ENCODE measurements around the gene HSD3B1.

HSD3B1 gene

DNA sequence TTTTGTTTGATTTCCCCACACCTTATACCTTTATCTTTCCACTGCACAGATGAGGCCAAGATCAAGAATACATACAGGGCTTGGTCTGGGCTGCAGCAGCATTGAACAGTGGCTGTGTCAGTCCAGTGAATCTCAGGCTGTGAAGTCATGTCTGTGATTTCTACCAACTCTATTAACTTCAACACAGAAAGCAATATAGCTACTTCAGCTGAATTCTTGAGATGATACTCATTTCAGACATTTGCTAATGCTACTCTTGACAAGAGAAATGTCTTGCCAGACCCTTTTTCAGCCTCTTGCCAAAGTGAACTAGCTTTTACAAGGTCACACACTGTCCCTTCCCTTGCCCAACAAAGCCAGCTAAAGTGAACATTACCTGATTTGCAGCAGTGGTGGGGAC, 25.1 kb upstream of the HSD3B1 start:
- TF ChIP-seq, protein P1, sequence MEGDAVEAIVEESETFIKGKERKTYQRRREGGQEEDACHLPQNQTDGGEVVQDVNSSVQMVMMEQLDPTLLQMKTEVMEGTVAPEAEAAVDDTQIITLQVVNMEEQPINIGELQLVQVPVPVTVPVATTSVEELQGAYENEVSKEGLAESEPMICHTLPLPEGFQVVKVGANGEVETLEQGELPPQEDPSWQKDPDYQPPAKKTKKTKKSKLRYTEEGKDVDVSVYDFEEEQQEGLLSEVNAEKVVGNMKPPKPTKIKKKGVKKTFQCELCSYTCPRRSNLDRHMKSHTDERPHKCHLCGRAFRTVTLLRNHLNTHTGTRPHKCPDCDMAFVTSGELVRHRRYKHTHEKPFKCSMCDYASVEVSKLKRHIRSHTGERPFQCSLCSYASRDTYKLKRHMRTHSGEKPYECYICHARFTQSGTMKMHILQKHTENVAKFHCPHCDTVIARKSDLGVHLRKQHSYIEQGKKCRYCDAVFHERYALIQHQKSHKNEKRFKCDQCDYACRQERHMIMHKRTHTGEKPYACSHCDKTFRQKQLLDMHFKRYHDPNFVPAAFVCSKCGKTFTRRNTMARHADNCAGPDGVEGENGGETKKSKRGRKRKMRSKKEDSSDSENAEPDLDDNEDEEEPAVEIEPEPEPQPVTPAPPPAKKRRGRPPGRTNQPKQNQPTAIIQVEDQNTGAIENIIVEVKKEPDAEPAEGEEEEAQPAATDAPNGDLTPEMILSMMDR (conservative IDR thresholded peaks at IDR 0.05; ENCODE audit: low read length), result no peak
- no peak for TF ChIP-seq EZH2phosphoT487 (IDR thresholded peaks at IDR 0.05; ENCODE audit: borderline replicate concordance)
- Histone ChIP-seq H3K9ac (ENCODE audit: low read depth, low read length, poor library complexity, severe bottlenecking) (no peak overlapping the region), H3K4me2 (ENCODE audit: low read depth, low read length, poor library complexity, severe bottlenecking) (no peak overlapping the region), H3K9me3 (ENCODE audit: insufficient read depth, low read depth, low read length) (no peaks in the 10 kb centered on the region), H3K4me1 (ENCODE audit: insufficient read depth, low read length, poor library complexity, severe bottlenecking) (no peaks in the 10 kb centered on the region), H3F3A (ENCODE audit: low read depth) (no peaks in the 10 kb centered on the region), H2AFZ (ENCODE audit: low read length) (no peak overlapping the region), H3K4me3 (ENCODE audit: low read length, poor library complexity, severe bottlenecking) (no peak overlapping the region), H3K36me3 (ENCODE audit: insufficient read depth, low read length) (no peaks in the 10 kb centered on the region), H4K20me1 (ENCODE audit: insufficient read depth, low read length, poor library complexity, severe bottlenecking) (no peaks in the 10 kb centered on the region), H3K27me3 (ENCODE audit: insufficient read depth, low read length, poor library complexity, severe bottlenecking) (no peaks in the 10 kb centered on the region), H3K9me2 (replicated peaks; ENCODE audit: low read depth, low read length) (no peaks in the 10 kb centered on the region), H3K79me2 (ENCODE audit: insufficient read depth, low read length) (no peaks in the 10 kb centered on the region)

DNA sequence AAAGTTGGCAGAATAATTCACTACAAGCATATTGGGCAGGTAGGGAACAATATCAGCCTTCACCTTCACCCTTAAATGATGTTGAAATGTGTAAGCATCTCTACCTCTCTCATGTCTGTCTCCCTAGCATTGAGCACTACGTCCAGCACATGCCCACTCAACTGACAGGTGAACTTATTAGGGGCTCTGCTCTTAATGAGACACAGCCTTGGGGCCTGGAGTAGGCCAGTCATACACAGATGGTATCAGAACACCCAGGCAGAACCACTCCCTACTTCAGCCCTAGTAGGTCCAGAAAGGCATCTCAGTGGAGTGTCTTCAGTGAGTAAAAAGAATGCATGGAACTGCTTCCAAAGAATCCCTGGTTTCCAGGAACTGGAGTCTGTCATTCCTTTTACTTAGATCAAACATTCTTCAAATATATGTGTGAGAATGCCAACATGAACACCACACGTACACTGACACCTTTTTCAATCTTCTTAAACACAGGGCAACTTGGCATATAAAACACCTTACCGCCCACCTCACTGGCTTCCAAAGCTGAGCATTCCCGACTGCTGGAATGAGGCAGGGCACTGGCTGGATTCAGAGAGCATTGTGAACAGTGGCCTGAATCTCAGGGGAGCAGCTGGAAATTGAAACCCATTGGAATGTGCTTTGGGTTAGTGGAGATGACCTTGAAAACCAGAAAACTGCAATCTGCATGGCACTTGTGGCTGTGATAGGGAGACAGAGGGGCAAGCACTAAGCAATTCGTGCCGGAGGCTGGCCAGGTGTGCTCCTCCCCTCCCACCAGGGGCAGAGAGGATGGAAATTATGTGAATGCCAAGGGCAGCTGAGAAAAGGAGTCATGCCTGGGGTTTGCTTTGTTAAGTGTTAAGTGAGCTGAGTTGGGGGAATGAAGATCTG, 24.2 kb upstream of the HSD3B1 start:
- H3K9ac ChIP-seq (ENCODE audit: low read depth, low read length, poor library complexity, severe bottlenecking), result no peak overlapping the region
- H4K20me1 ChIP-seq (ENCODE audit: insufficient read depth, low read length, poor library complexity, severe bottlenecking), result no peaks in the 10 kb centered on the region
- no peaks in the 10 kb centered on the region for H3F3A ChIP-seq (ENCODE audit: low read depth)
- H3K79me2 ChIP-seq (ENCODE audit: insufficient read depth, low read length), result no peaks in the 10 kb centered on the region
- H2AFZ ChIP-seq (ENCODE audit: low read length), result no peak overlapping the region
- no peak overlapping the region for H3K4me2 ChIP-seq (ENCODE audit: low read depth, low read length, poor library complexity, severe bottlenecking)
- no peak overlapping the region for H3K4me3 ChIP-seq (ENCODE audit: low read length, poor library complexity, severe bottlenecking)
- H3K36me3 ChIP-seq (ENCODE audit: insufficient read depth, low read length), result no peaks in the 10 kb centered on the region
- H3K9me3 ChIP-seq (ENCODE audit: insufficient read depth, low read depth, low read length), result no peaks in the 10 kb centered on the region
- TF ChIP-seq, protein P1 (conservative IDR thresholded peaks at IDR 0.05; ENCODE audit: low read length), result no peak
- no peak for TF ChIP-seq EZH2phosphoT487 (IDR thresholded peaks at IDR 0.05; ENCODE audit: borderline replicate concordance)
- H3K27me3 ChIP-seq (ENCODE audit: insufficient read depth, low read length, poor library complexity, severe bottlenecking), result no peaks in the 10 kb centered on the region
- H3K9me2 ChIP-seq (replicated peaks; ENCODE audit: low read depth, low read length), result no peaks in the 10 kb centered on the region
- no peaks in the 10 kb centered on the region for H3K4me1 ChIP-seq (ENCODE audit: insufficient read depth, low read length, poor library complexity, severe bottlenecking)

DNA sequence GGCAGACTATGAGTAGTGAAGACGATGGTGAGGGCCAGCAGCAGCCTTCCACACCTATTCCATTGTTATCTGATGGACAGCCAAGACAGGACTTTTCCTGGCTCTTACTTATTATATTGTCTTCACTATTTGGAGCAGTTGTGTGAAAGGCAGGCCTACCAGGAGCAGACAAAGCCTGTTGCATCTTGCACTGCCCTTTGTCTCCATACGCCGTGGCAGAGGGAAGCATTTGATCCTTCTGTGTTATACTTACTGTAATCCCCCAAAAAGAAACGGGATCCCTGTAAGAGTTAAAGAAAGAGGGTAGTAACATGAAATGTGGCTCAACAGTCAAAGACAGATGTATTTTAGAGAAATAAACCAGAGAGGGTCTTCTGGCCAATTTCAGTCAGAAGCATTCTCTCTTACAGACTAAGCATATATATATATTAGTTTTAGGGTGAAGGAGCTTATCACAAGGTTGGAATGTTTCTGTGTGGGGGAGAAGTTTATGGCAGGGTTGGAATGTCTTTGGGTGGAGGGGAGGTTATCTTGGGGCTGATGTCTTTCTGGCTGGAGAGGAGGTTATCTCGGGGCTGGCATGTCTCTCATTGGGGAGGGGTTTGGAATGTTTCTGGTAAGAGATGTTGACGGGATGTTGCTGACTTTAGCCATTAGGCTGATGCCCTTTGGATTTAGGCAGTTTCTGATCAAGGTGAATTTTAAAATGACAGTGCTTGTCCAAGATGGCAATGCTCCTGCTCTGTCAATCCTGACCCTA, 23.4 kb upstream of the HSD3B1 start:
- Histone ChIP-seq H4K20me1 (ENCODE audit: insufficient read depth, low read length, poor library complexity, severe bottlenecking) (no peaks in the 10 kb centered on the region), H3K79me2 (ENCODE audit: insufficient read depth, low read length) (no peaks in the 10 kb centered on the region), H3K9me2 (replicated peaks; ENCODE audit: low read depth, low read length) (no peaks in the 10 kb centered on the region), H3K9ac (ENCODE audit: low read depth, low read length, poor library complexity, severe bottlenecking) (no peak overlapping the region), H3K27me3 (ENCODE audit: insufficient read depth, low read length, poor library complexity, severe bottlenecking) (no peaks in the 10 kb centered on the region), H3K4me1 (ENCODE audit: insufficient read depth, low read length, poor library complexity, severe bottlenecking) (no peaks in the 10 kb centered on the region), H3K9me3 (ENCODE audit: insufficient read depth, low read depth, low read length) (no peaks in the 10 kb centered on the region), H3K36me3 (ENCODE audit: insufficient read depth, low read length) (no peaks in the 10 kb centered on the region), H3F3A (ENCODE audit: low read depth) (no peaks in the 10 kb centered on the region), H3K4me3 (ENCODE audit: low read length, poor library complexity, severe bottlenecking) (no peak overlapping the region), H3K4me2 (ENCODE audit: low read depth, low read length, poor library complexity, severe bottlenecking) (no peak overlapping the region), H2AFZ (ENCODE audit: low read length) (no peak overlapping the region)
- TF ChIP-seq EZH2phosphoT487 (IDR thresholded peaks at IDR 0.05; ENCODE audit: borderline replicate concordance), result no peak
- TF ChIP-seq, protein P1 (conservative IDR thresholded peaks at IDR 0.05; ENCODE audit: low read length), result no peak

All from Loucy (cell line).